RKO (cell line): ENCODE data around the gene ACOT12.

Experiments used
- DNase-seq: peaks from one replicate; pipeline ENCODE4 v3.0.0-alpha.2; 2016; ENCODE audit warnings: low spot score

The ACOT12 gene

GRCh38 chr5:81290146-81290545, 103.8 kb downstream of the ACOT12 start:
- no peak for DNase-seq

- DNase-seq = no peak
These were observed 105.9 kb downstream of the ACOT12 start for GRCh38 chr5:81288021-81288433.

- no peak for DNase-seq
These were observed 107.8 kb downstream of the ACOT12 start for GRCh38 chr5:81286059-81286617.

- DNase-seq = no peak
These were observed 110.0 kb downstream of the ACOT12 start for GRCh38 chr5:81283976-81284375.
